HEK293 (cell line): ENCODE data around the gene TTLL4.

Experiments used
- CTCF ChIP-seq: fragments of 450-650 bp; formaldehyde crosslinking; IDR thresholded peaks from 2 replicates; pipeline ENCODE4 v1.5.1; 2016; ENCODE audit warnings: missing biosample characterization, missing genetic modification characterization
- REST ChIP-seq: fragments of 450-650 bp; formaldehyde crosslinking; IDR thresholded peaks from 2 replicates; pipeline ENCODE4 v1.5.1; 2016; ENCODE audit warnings: missing biosample characterization, missing genetic modification characterization
- TRIM28 ChIP-seq: IDR thresholded peaks from 2 replicates; pipeline ENCODE4 v1.6.1; 2011; ENCODE audit warnings: low read length, control low read depth, borderline replicate concordance
- ZBTB11 ChIP-seq: fragments of 450-650 bp; formaldehyde crosslinking; conservative IDR thresholded peaks from 2 replicates; pipeline ENCODE4 v1.5.1; 2016; ENCODE audit warnings: low read depth, missing biosample characterization, missing genetic modification characterization
- ZNF302 ChIP-seq: fragments of 450-650 bp; formaldehyde crosslinking; IDR thresholded peaks from 2 replicates; pipeline ENCODE4 v1.5.1; 2016; ENCODE audit warnings: missing biosample characterization, missing genetic modification characterization, low read depth
- ZNF558 ChIP-seq: fragments of 450-650 bp; formaldehyde crosslinking; IDR thresholded peaks from 2 replicates; pipeline ENCODE4 v1.5.1; 2016; ENCODE audit warnings: missing biosample characterization, missing genetic modification characterization
- ZNF610 ChIP-seq: fragments of 450-650 bp; formaldehyde crosslinking; IDR thresholded peaks from 2 replicates; pipeline ENCODE4 v1.5.1; 2016; ENCODE audit warnings: missing biosample characterization, missing genetic modification characterization, borderline replicate concordance
- ZNF621 ChIP-seq: fragments of 450-650 bp; formaldehyde crosslinking; IDR thresholded peaks from 2 replicates; pipeline ENCODE4 v1.5.1; 2017; ENCODE audit warnings: missing biosample characterization, missing genetic modification characterization

GRCh38 chr2:218663901-218664300 lies 46.7 kb upstream of the TTLL4 start:
- TF ChIP-seq ZNF558 (tag by site-specific recombination) (no peak), ZNF302 (no peak), CTCF (tag by site-specific recombination) (no peak), TRIM28 (no peak), ZNF610 (no peak), ZBTB11 (tag by site-specific recombination) (no peak), REST (tag by site-specific recombination) (no peak), ZNF621 (tag by site-specific recombination) (no peak)
